Islet of Langerhans (tissue), 1 donor: ENCODE data around the gene DIP2A.
"Not testable (repeated sequence)": the region's sequence is repeated elsewhere in the genome, so short reads cannot be mapped to it uniquely, and the experiment has no call there.

Source experiments
- FAIRE-seq: peaks from one replicate; lab custom pipeline; 2011; peaks lifted over from hg19 to GRCh38; lab: Jason Lieb, UNC

Gene DIP2A

GRCh38 chr21:46426313-46427046, 32.2 kb upstream of the DIP2A start:
- FAIRE-seq = no peak

- no peak for FAIRE-seq
These were observed 31.2 kb upstream of the DIP2A start for GRCh38 chr21:46427516-46427915.

GRCh38 chr21:46428286-46428685, 30.4 kb upstream of the DIP2A start:
- FAIRE-seq = no peak

GRCh38 chr21:46428987-46429710, 29.5 kb upstream of the DIP2A start:
- no peak for FAIRE-seq

GRCh38 chr21:46429754-46430681, 28.7 kb upstream of the DIP2A start:
- FAIRE-seq = no peak

- FAIRE-seq = no peak
These were observed 27.2 kb upstream of the DIP2A start for GRCh38 chr21:46431448-46431847.

GRCh38 chr21:46431884-46432488, 26.7 kb upstream of the DIP2A start:
- FAIRE-seq = no peak

GRCh38 chr21:46433116-46433515, 25.6 kb upstream of the DIP2A start:
- FAIRE-seq = not testable (repeated sequence)

GRCh38 chr21:46434322-46434958, 24.3 kb upstream of the DIP2A start:
- FAIRE-seq = no peak

GRCh38 chr21:46435786-46436227, 22.9 kb upstream of the DIP2A start:
- FAIRE-seq = no peak

- FAIRE-seq = no peak
These were observed 22.1 kb upstream of the DIP2A start for GRCh38 chr21:46436621-46437020.

- FAIRE-seq = no peak
These were observed 21.6 kb upstream of the DIP2A start for GRCh38 chr21:46437096-46437498.

- FAIRE-seq = no peak
These were observed 21.2 kb upstream of the DIP2A start for GRCh38 chr21:46437511-46437910.

- FAIRE-seq = no peak
These were observed 20.4 kb upstream of the DIP2A start for GRCh38 chr21:46438241-46438640.

GRCh38 chr21:46439906-46440305, 18.8 kb upstream of the DIP2A start:
- FAIRE-seq = no peak

GRCh38 chr21:46441331-46441730, 17.4 kb upstream of the DIP2A start:
- FAIRE-seq = no peak

GRCh38 chr21:46441961-46442498, 16.7 kb upstream of the DIP2A start:
- no peak for FAIRE-seq

GRCh38 chr21:46442938-46443337, 15.8 kb upstream of the DIP2A start:
- no peak for FAIRE-seq

GRCh38 chr21:46443910-46444309, 14.8 kb upstream of the DIP2A start:
- no peak for FAIRE-seq

- FAIRE-seq = no peak
These were observed 10.6 kb upstream of the DIP2A start for GRCh38 chr21:46448108-46448507.

- not testable (repeated sequence) for FAIRE-seq
These were observed 9.8 kb upstream of the DIP2A start for GRCh38 chr21:46448855-46449254.
